HCT116 (cell line): Measurements from ENCODE around the gene TM6SF1.

Experiments used
- EZH2 ChIP-seq: fragments of 200-600 bp; sonication (generic); IDR thresholded peaks from 2 replicates; pipeline ENCODE4 v1.6.1; 2017; ENCODE audit warnings: antibody characterized with exemption, mixed run types
- EZH2phosphoT487 ChIP-seq: fragments of 200-600 bp; IDR thresholded peaks from 2 replicates; pipeline ENCODE4 v1.6.1; 2018; ENCODE audit warnings: antibody characterized with exemption, borderline replicate concordance
- FOSL1 ChIP-seq: IDR thresholded peaks from 2 replicates; pipeline ENCODE4 v1.6.1; 2012; ENCODE audit warnings: low read depth
- POLR2AphosphoS5 ChIP-seq: IDR thresholded peaks from 2 replicates; pipeline ENCODE4 v1.6.1; 2011; ENCODE audit warnings: mild to moderate bottlenecking, low read depth, low read length, moderate library complexity
- RAD21 ChIP-seq: IDR thresholded peaks from 2 replicates; pipeline ENCODE4 v1.6.1; 2012; ENCODE audit warnings: low read depth, mild to moderate bottlenecking
- SIN3A ChIP-seq: IDR thresholded peaks from 2 replicates; pipeline ENCODE4 v1.6.1; 2012; ENCODE audit warnings: low read depth
- SP1 ChIP-seq: IDR thresholded peaks from 2 replicates; pipeline ENCODE4 v1.6.1; 2012; ENCODE audit warnings: low read depth
- TF ChIP-seq, protein P1 (sequence below), 3 experiments: fragments of 200-600 bp in 1 of 3; sonication (generic) in 1 of 3; IDR thresholded peaks in 2 of 3; conservative IDR thresholded peaks in 1 of 3; 2 replicates each; pipeline ENCODE4 v1.5.1; 2012 to 2017; ENCODE audit warnings: low read depth in 2 of 3, low read length in 2 of 3, antibody characterized with exemption in 1 of 3, borderline replicate concordance in 1 of 3, control low read depth in 1 of 3, mild to moderate bottlenecking in 1 of 3, mixed read lengths in 1 of 3, mixed run types in 1 of 3, moderate library complexity in 1 of 3; ENCODE audit not compliant: insufficient read depth in 1 of 3

GRCh38 chr15:83099290-83099689 lies 8.2 kb upstream of the TM6SF1 start:
- TF ChIP-seq SP1 (no peak), FOSL1 (no peak), EZH2phosphoT487 (no peak), RAD21 (no peak), SIN3A (no peak), EZH2 (no peak), POLR2AphosphoS5 (no peak)
- TF ChIP-seq, protein P1, sequence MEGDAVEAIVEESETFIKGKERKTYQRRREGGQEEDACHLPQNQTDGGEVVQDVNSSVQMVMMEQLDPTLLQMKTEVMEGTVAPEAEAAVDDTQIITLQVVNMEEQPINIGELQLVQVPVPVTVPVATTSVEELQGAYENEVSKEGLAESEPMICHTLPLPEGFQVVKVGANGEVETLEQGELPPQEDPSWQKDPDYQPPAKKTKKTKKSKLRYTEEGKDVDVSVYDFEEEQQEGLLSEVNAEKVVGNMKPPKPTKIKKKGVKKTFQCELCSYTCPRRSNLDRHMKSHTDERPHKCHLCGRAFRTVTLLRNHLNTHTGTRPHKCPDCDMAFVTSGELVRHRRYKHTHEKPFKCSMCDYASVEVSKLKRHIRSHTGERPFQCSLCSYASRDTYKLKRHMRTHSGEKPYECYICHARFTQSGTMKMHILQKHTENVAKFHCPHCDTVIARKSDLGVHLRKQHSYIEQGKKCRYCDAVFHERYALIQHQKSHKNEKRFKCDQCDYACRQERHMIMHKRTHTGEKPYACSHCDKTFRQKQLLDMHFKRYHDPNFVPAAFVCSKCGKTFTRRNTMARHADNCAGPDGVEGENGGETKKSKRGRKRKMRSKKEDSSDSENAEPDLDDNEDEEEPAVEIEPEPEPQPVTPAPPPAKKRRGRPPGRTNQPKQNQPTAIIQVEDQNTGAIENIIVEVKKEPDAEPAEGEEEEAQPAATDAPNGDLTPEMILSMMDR (IDR thresholded peaks at IDR 0.05 in 2 of 3, conservative IDR thresholded peaks at IDR 0.05 in 1 of 3; ENCODE audit: borderline replicate concordance in 1 of 3, insufficient read depth in 1 of 3, low read depth in 2 of 3, low read length in 2 of 3): no peak
